Pancreas (tissue), 10 donors: ENCODE data around the gene QPCT. TPM values are rescaled to one million over a fixed set of nuclear protein-coding genes. Genes with fewer than 3 reads are reported as not detected.

Experiments
- ATAC-seq, 4 donors: fragments of 200-7000 bp; cut with Tn5 transposase; one replicate each; pipeline versions ENCODE4 v1.8.0 to v1.9.1; 2020; ENCODE audit warnings: mild to moderate bottlenecking in 4 of 4, moderate library complexity in 4 of 4
- DNase-seq, 6 donors: peaks; one replicate each; pipeline ENCODE4 v3.0.0-alpha.2; 2020
- FAIRE-seq: peaks from 2 replicates; lab custom pipeline; 2012; peaks lifted over from hg19 to GRCh38; lab: Jason Lieb, UNC
- H3K27ac ChIP-seq, 4 donors: fragments of 200-600 bp; sonication (generic); 1 replicate in 3 of 4; 2 replicates in 1 of 4; pipeline versions ENCODE4 v1.5.0 to v1.8.0; 2020
- H3K27me3 ChIP-seq, 4 donors: fragments of 200-600 bp; one replicate each; pipeline ENCODE4 v1.8.0; 2021
- H3K36me3 ChIP-seq, 3 donors: fragments of 200-600 bp; sonication (generic) in 1 of 3; one replicate each; pipeline versions ENCODE4 v1.5.0 to v1.8.0; 2020 to 2021
- H3K4me1 ChIP-seq, 3 donors: fragments of 200-600 bp; one replicate each; pipeline ENCODE4 v1.8.0; 2021
- H3K4me3 ChIP-seq, 4 donors: fragments of 200-600 bp; sonication (generic) in 2 of 4; one replicate each; pipeline versions ENCODE4 v1.5.0 to v1.8.0; 2020 to 2021
- H3K9me3 ChIP-seq, 4 donors: fragments of 200-600 bp; one replicate each; pipeline ENCODE4 v1.8.0; 2021
- CTCF ChIP-seq, 4 donors: fragments of 200-600 bp; sonication (generic) in 3 of 4; IDR thresholded peaks; one replicate each; pipeline versions ENCODE4 v1.5.0 to v1.8.0; 2021; ENCODE audit warnings: antibody characterized with exemption in 4 of 4
- WGBS, 2 donors: extraction: QIAGEN DNeasy Blood & Tissue Kit; methylation state at CpG; one replicate each; pipeline ENCODE4 v1.1.7; 2013; 5-methylcytosine and 5-hydroxymethylcytosine counted together
- intact Hi-C, 3 donors: fragments of 100-400 bp; cut with DNase I; formaldehyde crosslinking; loops; one replicate each; pipeline versions ENCODE4 v1.11.1 to v1.14.2; 2022
- polyA plus RNA-seq, 2 donors: library from polyadenylated mRNA; stranded (reverse); fragments of 200-250 nt; gene quantifications; one replicate each; pipeline ENCODE4 v1.2.3, GENCODE V29; 2013
- total RNA-seq, 6 donors: library from RNA; stranded (reverse); fragmentation: NEBNext Ultra II Directional in 4 of 6; extraction: Animal tissue kit (Norgen Biotek cat#: 25700) in 4 of 6; gene quantifications; one replicate each; pipeline versions ENCODE4 v1.2.1 to v1.2.4, GENCODE V29; 2021 to 2023
- donor health status: healthy with polysubstance abuse.
- donor health status: DM: no; HTN: no; CAD: no; lungs with moderate emphysema.
- donor health status: DM: no; HTN: no; CAD: no.
- donor health status: control.
- donor health status: control.
- donor health status: Bipolar disorder and iron deficiency.
- donor health status: DM: yes; HTN: yes; CAD: no.
- donor health status: DM: no; HTN: no; CAD: no.
- donor health status: DM: no; HTN: no; CAD: no.
- donor health status: DM: yes; HTN: yes; CAD: no.

The QPCT gene
- total and polyA plus RNA-seq, 8 donors: 0.79 to 69.0 (median 7.4) TPM

DNA sequence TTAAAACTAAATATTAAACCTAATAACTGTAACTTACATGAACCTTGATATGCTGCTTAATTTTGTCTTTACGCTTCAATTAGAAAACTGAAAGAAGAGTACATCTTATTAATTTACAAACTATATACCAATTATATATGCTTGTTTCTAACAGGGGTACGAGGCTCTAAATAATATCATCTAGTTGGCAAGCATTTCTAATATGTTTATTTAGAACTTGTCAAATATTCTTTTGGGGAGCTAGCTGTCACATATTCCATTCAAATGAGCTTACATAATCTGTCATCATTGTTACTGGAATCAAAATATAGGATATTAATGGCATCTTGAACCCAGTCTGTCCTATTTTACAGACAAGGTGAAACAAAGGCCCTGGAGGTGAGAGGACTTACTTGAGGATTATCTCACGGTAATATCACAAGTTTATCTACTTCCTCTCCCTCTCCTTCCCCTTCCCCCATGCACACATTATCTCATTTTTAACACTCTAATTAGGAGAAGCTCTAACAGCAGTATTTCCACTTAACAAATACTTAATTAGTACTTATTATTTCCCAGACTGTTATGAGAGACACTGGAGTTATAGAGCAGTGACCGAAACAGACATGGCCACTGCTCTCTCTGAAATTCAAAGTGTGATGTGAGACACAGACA is 23.3 kb upstream of the QPCT start:
- no peak for FAIRE-seq
- intact Hi-C loops: no loop called here
- Histone ChIP-seq H3K9me3 (no peaks in the 10 kb centered on the region), H3K36me3 (no peaks in the 10 kb centered on the region), H3K27me3 (no peaks in the 10 kb centered on the region), H3K27ac (no peak overlapping the region), H3K4me3 (no peak overlapping the region), H3K4me1 (peaks cover 0 to 18% (median 6%) of the 10 kb centered on the region in 3 donors)
- 79 to 84% methylated on average over 4 of the region's 4 CpGs for WGBS, 2 donors
- DNase-seq: no peak
- no peak for TF ChIP-seq CTCF (IDR thresholded peaks at IDR 0.05)
- ATAC-seq: no peak

- no peak for FAIRE-seq
- Histone ChIP-seq H3K27me3 (no peaks in the 10 kb centered on the region), H3K4me3 (no peak overlapping the region)
Measured at GRCh38 chr2:37322368-37322767, 22.1 kb upstream of the QPCT start.

GRCh38 chr2:37323176-37323780 is 21.2 kb upstream of the QPCT start:
- peak overlapping the region in 1 of 4 donors; percentile 83 for H3K27ac ChIP-seq
- no peak for FAIRE-seq
- no peak for ATAC-seq
- DNase-seq: no peak
- H3K27me3 ChIP-seq: no peaks in the 10 kb centered on the region
- no peaks in the 10 kb centered on the region for H3K36me3 ChIP-seq
- peaks cover 0 to 27% (median 6%) of the 10 kb centered on the region in 3 donors for H3K4me1 ChIP-seq
- whole genome bisulfite sequencing, 2 donors: 43 to 56% methylated on average over 13 of the region's 13 CpGs
- TF ChIP-seq CTCF (IDR thresholded peaks at IDR 0.05): no peak
- intact Hi-C loops: no loop called here
- H3K9me3 ChIP-seq: no peaks in the 10 kb centered on the region
- H3K4me3 ChIP-seq: peak overlapping the region; percentile 58 to 81 (median 80)

More at GRCh38 chr2:37322368-37322767, 22.1 kb upstream of the QPCT start:
- intact Hi-C loops: no loop called here
- Histone ChIP-seq H3K4me1 (peaks cover 0 to 27% (median 6%) of the 10 kb centered on the region in 3 donors), H3K27ac (no peak overlapping the region), H3K36me3 (no peaks in the 10 kb centered on the region), H3K9me3 (no peaks in the 10 kb centered on the region)
- no peak for ATAC-seq
- no peak for DNase-seq
- TF ChIP-seq CTCF (IDR thresholded peaks at IDR 0.05): no peak

DNA sequence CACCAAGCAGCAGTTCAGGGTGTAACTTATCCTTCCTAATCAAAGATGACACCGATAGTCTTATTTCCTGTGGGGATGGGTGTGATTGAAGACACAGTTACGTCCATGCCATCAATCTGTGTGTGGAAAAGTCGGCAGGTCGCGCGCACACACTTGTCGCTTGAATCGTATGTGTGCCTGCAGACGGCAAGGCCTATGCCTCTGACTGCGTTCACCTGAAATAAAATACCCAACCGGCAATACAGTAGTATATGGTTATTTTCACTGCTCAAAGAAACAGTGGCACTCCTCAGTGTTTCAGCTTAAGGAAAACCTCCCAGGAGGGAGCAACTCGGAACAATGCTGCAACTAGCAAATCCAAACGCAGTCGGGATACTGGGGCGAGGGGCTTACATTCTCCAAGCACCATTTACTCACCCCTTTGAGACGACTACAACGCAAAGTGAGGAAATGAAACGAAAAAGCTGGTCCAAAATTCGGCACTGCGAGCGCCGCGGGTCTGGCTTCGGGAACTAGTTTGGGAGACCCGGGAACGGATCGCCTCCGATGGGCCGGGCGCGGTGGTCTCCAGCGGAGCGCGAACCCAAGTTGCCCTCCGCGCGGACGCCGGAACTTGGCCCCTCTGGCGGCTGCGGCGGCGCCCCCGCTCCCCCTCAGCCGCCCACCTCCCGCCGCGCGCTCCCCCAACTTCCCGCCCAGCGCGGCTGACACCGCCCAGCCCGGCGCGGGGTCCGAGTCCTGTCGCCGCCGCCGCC is 20.5 kb upstream of the QPCT start:
- no peaks in the 10 kb centered on the region for H3K27me3 ChIP-seq
- no peaks in the 10 kb centered on the region for H3K9me3 ChIP-seq
- no peak for TF ChIP-seq CTCF (IDR thresholded peaks at IDR 0.05)
- FAIRE-seq (no peak), DNase-seq (peak in 5 of 6 donors; percentile 25 to 74 (median 37)), ATAC-seq (peak; percentile 21 to 51 (median 40))
- H3K36me3 ChIP-seq: no peaks in the 10 kb centered on the region
- H3K4me3 ChIP-seq: peak overlapping the region; percentile 58 to 81 (median 80)
- WGBS, 2 donors: 1% methylated on average over 53 to 61 of the region's 61 CpGs
- intact Hi-C loops: no loop called here
- peaks cover 0 to 27% (median 6%) of the 10 kb centered on the region in 3 donors for H3K4me1 ChIP-seq
- H3K27ac ChIP-seq: peak overlapping the region; percentile 25 to 86 (median 81)
